ENCODE results near the gene ATP8B3. TPM values are rescaled to one million over a fixed set of nuclear protein-coding genes. Genes with fewer than 3 reads are reported as not detected.

ATP8B3 gene
- total and polyA plus RNA-seq, 10 donors: 1.9 to 10.1 (median 5.6) TPM

DNA sequence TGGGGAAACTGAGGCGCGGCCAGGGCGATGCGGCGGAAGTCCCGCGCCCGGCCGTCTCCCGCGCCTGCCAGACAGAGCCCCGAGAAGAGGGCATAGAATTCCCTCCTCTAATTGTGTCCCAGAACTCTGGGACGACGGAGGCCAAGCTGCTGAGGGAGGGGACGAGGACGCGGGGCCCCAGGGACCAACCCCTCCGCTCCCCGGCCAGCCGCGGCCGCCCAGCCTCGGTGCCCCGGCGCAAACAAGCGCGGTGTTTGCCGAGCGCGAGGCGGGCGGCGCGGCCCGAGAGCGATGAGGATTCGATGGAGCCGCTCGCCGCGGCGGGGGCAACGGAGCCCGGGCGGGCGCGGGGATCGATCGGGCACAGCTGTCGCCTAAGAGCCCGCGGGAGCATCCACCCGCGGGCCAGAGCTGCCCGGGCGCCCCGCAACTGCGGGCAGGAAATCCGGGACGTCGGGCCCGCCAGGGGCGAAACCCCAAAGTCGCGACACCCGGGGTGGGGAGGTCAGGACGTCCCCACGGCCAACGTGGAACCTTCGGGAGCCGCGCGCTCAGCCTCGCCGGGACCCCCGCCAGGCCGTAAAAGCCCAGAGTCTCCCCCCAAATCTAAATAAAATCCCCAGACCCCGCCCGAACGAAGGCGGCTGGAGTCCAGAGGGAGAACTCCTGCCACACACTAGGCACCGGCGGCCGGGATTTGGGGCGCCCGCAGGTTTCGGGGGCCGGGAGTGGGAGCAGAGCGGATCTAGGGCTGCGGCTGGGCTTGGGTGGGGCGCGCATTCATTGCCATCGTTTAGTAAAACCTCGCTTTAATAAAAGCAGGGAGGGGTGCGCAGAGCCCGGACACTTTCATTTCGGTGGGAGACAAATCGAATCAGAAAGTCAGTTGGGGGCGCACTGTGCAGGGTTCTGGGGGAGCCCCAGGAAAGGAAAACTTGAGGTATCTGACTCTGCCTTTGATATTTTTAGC is 62.4 kb downstream of the ATP8B3 start:
- Histone ChIP-seq H3K4me1 (peaks cover 19 to 79% (median 41%) of the 10 kb centered on the region in 6 donors), H3K4me3 (peak overlapping the region in 2 of 8 donors; percentile 15 to 59), H3K36me3 (no peaks in the 10 kb centered on the region), H3K27ac (no peak overlapping the region), H3K9me3 (no peaks in the 10 kb centered on the region), H3K27me3 (replicated peaks in 1 of 7) (peaks cover 39 to 96% (median 83%) of the 10 kb centered on the region in 7 donors)
- WGBS, 5 donors: 2 to 9% (median 4%) methylated on average over 45 to 99 of the region's 99 CpGs
- DNase-seq: no peak
- TF ChIP-seq POLR2AphosphoS5 (IDR thresholded peaks at IDR 0.05) (no peak), POLR2A (IDR thresholded peaks at IDR 0.05) (no peak)
- TF ChIP-seq, protein P1, sequence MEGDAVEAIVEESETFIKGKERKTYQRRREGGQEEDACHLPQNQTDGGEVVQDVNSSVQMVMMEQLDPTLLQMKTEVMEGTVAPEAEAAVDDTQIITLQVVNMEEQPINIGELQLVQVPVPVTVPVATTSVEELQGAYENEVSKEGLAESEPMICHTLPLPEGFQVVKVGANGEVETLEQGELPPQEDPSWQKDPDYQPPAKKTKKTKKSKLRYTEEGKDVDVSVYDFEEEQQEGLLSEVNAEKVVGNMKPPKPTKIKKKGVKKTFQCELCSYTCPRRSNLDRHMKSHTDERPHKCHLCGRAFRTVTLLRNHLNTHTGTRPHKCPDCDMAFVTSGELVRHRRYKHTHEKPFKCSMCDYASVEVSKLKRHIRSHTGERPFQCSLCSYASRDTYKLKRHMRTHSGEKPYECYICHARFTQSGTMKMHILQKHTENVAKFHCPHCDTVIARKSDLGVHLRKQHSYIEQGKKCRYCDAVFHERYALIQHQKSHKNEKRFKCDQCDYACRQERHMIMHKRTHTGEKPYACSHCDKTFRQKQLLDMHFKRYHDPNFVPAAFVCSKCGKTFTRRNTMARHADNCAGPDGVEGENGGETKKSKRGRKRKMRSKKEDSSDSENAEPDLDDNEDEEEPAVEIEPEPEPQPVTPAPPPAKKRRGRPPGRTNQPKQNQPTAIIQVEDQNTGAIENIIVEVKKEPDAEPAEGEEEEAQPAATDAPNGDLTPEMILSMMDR (IDR thresholded peaks at IDR 0.05 in 8 of 11, conservative IDR thresholded peaks at IDR 0.05 in 3 of 11): no peak
- intact Hi-C loops (cut with DNase I; ENCODE audit: low total_unique reads): no loop called here

DNA sequence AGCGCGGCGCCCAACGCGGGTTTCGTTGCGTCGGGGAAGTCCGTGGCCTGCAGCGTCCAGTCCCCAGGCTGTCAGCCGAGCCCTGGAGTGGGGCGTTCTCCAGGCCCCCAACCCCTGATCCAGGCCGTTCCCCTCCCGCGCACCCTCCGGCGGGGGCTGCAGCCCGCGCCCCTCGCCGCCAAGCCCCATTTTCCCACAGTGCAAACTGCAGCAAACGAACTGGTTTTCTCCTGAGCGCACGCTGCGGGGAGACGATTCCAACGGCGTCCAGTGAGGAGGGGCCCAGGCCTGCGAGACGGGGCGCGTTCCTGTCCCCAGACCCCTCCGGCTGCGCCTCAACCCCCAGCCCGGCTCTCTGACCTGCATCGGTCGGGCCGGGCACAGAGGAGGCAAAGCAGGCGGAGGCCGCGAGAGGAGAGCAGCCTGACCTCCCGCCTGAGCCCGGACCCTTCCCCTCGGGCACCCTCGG is 63.2 kb downstream of the ATP8B3 start:
- Histone ChIP-seq H3K27me3 (replicated peaks in 1 of 7) (peaks cover 38 to 98% (median 86%) of the 10 kb centered on the region in 7 donors), H3K4me1 (peaks cover 19 to 76% (median 39%) of the 10 kb centered on the region in 6 donors), H3K36me3 (no peaks in the 10 kb centered on the region), H3K9me3 (no peaks in the 10 kb centered on the region), H3K4me3 (peak overlapping the region in 3 of 8 donors; percentile 19 to 59 (median 21)), H3K27ac (no peak overlapping the region)
- intact Hi-C loops (cut with DNase I; ENCODE audit: low total_unique reads): no loop called here
- TF ChIP-seq POLR2A (IDR thresholded peaks at IDR 0.05) (no peak), POLR2AphosphoS5 (IDR thresholded peaks at IDR 0.05) (no peak)
- TF ChIP-seq, protein P1 (IDR thresholded peaks at IDR 0.05 in 8 of 11, conservative IDR thresholded peaks at IDR 0.05 in 3 of 11): no peak
- no peak for DNase-seq
- 4 to 11% (median 5%) methylated on average over 13 to 45 of the region's 45 CpGs for whole genome bisulfite sequencing, 5 donors

DNA sequence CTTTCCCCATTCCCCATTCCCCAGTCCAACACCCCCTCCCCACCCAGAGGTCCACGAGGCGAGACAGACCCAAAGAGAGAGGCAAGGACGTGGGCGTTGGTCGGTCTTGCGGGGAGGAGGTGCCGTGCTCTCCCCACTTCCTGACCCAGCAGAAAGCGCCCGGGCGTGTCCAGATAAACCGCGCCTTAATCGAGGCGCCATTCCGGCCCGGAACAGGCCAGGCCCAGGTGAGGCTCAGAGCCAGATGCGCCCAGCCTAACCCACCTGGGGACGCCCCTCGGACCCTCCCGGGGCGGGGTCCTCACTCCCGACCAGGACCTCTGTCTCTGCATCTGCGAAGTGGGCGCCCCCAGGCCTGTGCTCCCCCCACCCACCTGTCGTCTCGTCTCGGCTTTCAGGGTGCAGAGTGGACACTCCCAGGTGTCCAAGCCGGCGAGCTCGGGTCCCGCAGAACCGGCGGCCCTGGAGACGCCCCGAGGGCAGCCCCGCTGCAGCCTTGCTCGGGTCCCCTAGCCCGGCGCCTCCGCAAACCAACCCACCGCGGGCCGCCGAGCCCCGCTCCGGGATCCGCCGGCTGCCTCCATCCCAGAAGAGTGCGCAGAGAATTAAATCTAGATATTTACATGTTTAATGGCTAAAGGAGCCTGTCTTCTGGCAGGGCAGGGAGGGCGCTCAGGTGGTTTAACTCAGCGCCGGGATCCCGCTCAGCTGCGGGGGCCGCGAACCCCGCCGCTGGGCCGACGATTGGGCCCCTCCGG is 63.8 kb downstream of the ATP8B3 start:
- TF ChIP-seq, protein P1 (IDR thresholded peaks at IDR 0.05 in 8 of 11, conservative IDR thresholded peaks at IDR 0.05 in 3 of 11): no peak
- TF ChIP-seq POLR2AphosphoS5 (IDR thresholded peaks at IDR 0.05): no peak
- TF ChIP-seq POLR2A (IDR thresholded peaks at IDR 0.05): no peak
- intact Hi-C loops (cut with DNase I; ENCODE audit: low total_unique reads): no loop called here
- no peaks in the 10 kb centered on the region for H3K9me3 ChIP-seq
- WGBS, 5 donors: 1 to 3% (median 2%) methylated on average over 18 to 61 of the region's 61 CpGs
- peaks cover 19 to 76% (median 39%) of the 10 kb centered on the region in 6 donors for H3K4me1 ChIP-seq
- H3K27ac ChIP-seq: no peak overlapping the region
- peak overlapping the region in 4 of 8 donors; percentile 11 to 59 (median 20) for H3K4me3 ChIP-seq
- peaks cover 38 to 100% (median 85%) of the 10 kb centered on the region in 7 donors for H3K27me3 ChIP-seq (replicated peaks in 1 of 7)
- H3K36me3 ChIP-seq: no peaks in the 10 kb centered on the region
- peak; percentile 81 for DNase-seq

All from spleen (tissue), 11 donors.